ENCODE measurements around the gene C1orf105. TPM values are rescaled to one million over a fixed set of nuclear protein-coding genes. Genes with fewer than 3 reads are reported as not detected.
A peak's percentile ranks its signal among the peaks of the same experiment; 100 is the strongest.

C1orf105 gene
- total and polyA plus RNA-seq, 9 donors, result not detected

- DNase-seq, result peak in 1 of 5 donors; percentile 40
- no peaks in the 10 kb centered on the region for H3K36me3 ChIP-seq
- H3K9me3 ChIP-seq, result no peaks in the 10 kb centered on the region
- no peak overlapping the region for H3K4me3 ChIP-seq
- TF ChIP-seq POLR2A (IDR thresholded peaks at IDR 0.05), result no peak
- TF ChIP-seq CTCF (IDR thresholded peaks at IDR 0.05), result no peak
- TF ChIP-seq EP300 (IDR thresholded peaks at IDR 0.05), result no peak
- no peaks in the 10 kb centered on the region for H3K27me3 ChIP-seq
- intact Hi-C loops (cut with DNase I), result no loop called here
- no peak overlapping the region for H3K27ac ChIP-seq
- H3K4me1 ChIP-seq (ENCODE audit: insufficient read depth), result no peaks in the 10 kb centered on the region
Observed at GRCh38 chr1:172507741-172508140, 87.3 kb downstream of the C1orf105 start.

GRCh38 chr1:172510479-172510878, 90.0 kb downstream of the C1orf105 start:
- no peaks in the 10 kb centered on the region for H3K9me3 ChIP-seq
- H3K27ac ChIP-seq, result no peak overlapping the region
- intact Hi-C loops (cut with DNase I), result no loop called here
- H3K27me3 ChIP-seq, result no peaks in the 10 kb centered on the region
- DNase-seq, result no peak
- H3K36me3 ChIP-seq, result no peaks in the 10 kb centered on the region
- H3K4me3 ChIP-seq, result no peak overlapping the region
- WGBS, 3 donors, result 87 to 94% (median 88%) methylated on average over 3 of the region's 3 CpGs
- TF ChIP-seq CTCF (IDR thresholded peaks at IDR 0.05) (no peak), EP300 (IDR thresholded peaks at IDR 0.05) (no peak), POLR2A (IDR thresholded peaks at IDR 0.05) (no peak)
- no peaks in the 10 kb centered on the region for H3K4me1 ChIP-seq (ENCODE audit: insufficient read depth)

GRCh38 chr1:172512591-172512990, 92.1 kb downstream of the C1orf105 start:
- Histone ChIP-seq H3K27me3 (no peaks in the 10 kb centered on the region), H3K4me1 (ENCODE audit: insufficient read depth) (no peaks in the 10 kb centered on the region), H3K27ac (no peak overlapping the region), H3K4me3 (no peak overlapping the region), H3K9me3 (no peaks in the 10 kb centered on the region), H3K36me3 (no peaks in the 10 kb centered on the region)
- no peak for TF ChIP-seq POLR2A (IDR thresholded peaks at IDR 0.05)
- no peak for TF ChIP-seq EP300 (IDR thresholded peaks at IDR 0.05)
- no peak for DNase-seq
- intact Hi-C loops (cut with DNase I), result no loop called here

GRCh38 chr1:172513479-172513878, 93.0 kb downstream of the C1orf105 start:
- intact Hi-C loops (cut with DNase I), result no loop called here

GRCh38 chr1:172514108-172514507, 93.6 kb downstream of the C1orf105 start:
- intact Hi-C loops (cut with DNase I), result no loop called here
- Histone ChIP-seq H3K27me3 (no peaks in the 10 kb centered on the region), H3K4me3 (no peak overlapping the region), H3K9me3 (no peaks in the 10 kb centered on the region), H3K4me1 (ENCODE audit: insufficient read depth) (no peaks in the 10 kb centered on the region), H3K27ac (no peak overlapping the region), H3K36me3 (no peaks in the 10 kb centered on the region)
- WGBS, 3 donors, result 78 to 83% (median 80%) methylated on average over 3 of the region's 3 CpGs
- no peak for TF ChIP-seq EP300 (IDR thresholded peaks at IDR 0.05)
- no peak for TF ChIP-seq POLR2A (IDR thresholded peaks at IDR 0.05)
- TF ChIP-seq CTCF (IDR thresholded peaks at IDR 0.05), result no peak
- DNase-seq, result no peak

More at GRCh38 chr1:172513479-172513878, 93.0 kb downstream of the C1orf105 start:
- Histone ChIP-seq H3K4me1 (ENCODE audit: insufficient read depth) (no peaks in the 10 kb centered on the region), H3K27ac (no peak overlapping the region), H3K27me3 (no peaks in the 10 kb centered on the region), H3K9me3 (no peaks in the 10 kb centered on the region), H3K36me3 (no peaks in the 10 kb centered on the region), H3K4me3 (no peak overlapping the region)
- DNase-seq, result no peak
- TF ChIP-seq POLR2A (IDR thresholded peaks at IDR 0.05) (no peak), CTCF (IDR thresholded peaks at IDR 0.05) (no peak), EP300 (IDR thresholded peaks at IDR 0.05) (no peak)
